Gastroesophageal sphincter (tissue), 4 donors: ENCODE measurements around the gene LPO. TPM values are rescaled to one million over a fixed set of nuclear protein-coding genes. Genes with fewer than 3 reads are reported as not detected.

Source experiments
- ATAC-seq: fragments of 150-250 bp; one replicate; pipeline ENCODE4 v1.9.1; 2016; ENCODE audit warnings: mild to moderate bottlenecking, moderate library complexity
- H3K27ac ChIP-seq, 4 donors: fragments of 200-600 bp; sonication (generic) in 3 of 4; 1 replicate in 3 of 4; 2 replicates in 1 of 4; pipeline ENCODE4 v1.5.1; 2016 to 2019
- H3K27me3 ChIP-seq: fragments of 200-600 bp; sonication (generic); one replicate; pipeline ENCODE4 v1.5.1; 2019
- H3K36me3 ChIP-seq, 2 donors: fragments of 200-600 bp; sonication (generic); one replicate each; pipeline ENCODE4 v1.5.1; 2019; ENCODE audit warnings: control low read depth in 1 of 2
- H3K4me1 ChIP-seq, 3 donors: fragments of 200-600 bp; sonication (generic); 1 replicate in 2 of 3; 2 replicates in 1 of 3; pipeline ENCODE4 v1.5.1; 2016 to 2019; ENCODE audit warnings: control low read depth in 2 of 3
- H3K4me3 ChIP-seq, 2 donors: fragments of 200-600 bp; sonication (generic); one replicate each; pipeline ENCODE4 v1.5.1; 2019; ENCODE audit warnings: mild to moderate bottlenecking in 1 of 2, moderate library complexity in 1 of 2
- H3K9me3 ChIP-seq, 3 donors: fragments of 200-600 bp; sonication (generic); one replicate each; pipeline ENCODE4 v1.5.1; 2017 to 2019; ENCODE audit warnings: control low read depth in 2 of 3
- EP300 ChIP-seq: sonication (generic); formaldehyde crosslinking; IDR thresholded peaks from one replicate; pipeline ENCODE4 v1.6.1; 2017; ENCODE audit warnings: antibody characterized with exemption, mild to moderate bottlenecking
- POLR2A ChIP-seq, 2 donors: fragments of 450-650 bp; IDR thresholded peaks; one replicate each; pipeline ENCODE4 v1.6.1; 2017; ENCODE audit warnings: antibody characterized with exemption in 2 of 2, mild to moderate bottlenecking in 2 of 2, moderate library complexity in 1 of 2
- POLR2AphosphoS5 ChIP-seq: sonication (generic); formaldehyde crosslinking; IDR thresholded peaks from one replicate; pipeline ENCODE4 v1.6.1; 2017; ENCODE audit warnings: antibody characterized with exemption
- WGBS, 2 donors: methylation state at CpG; one replicate each; pipeline ENCODE4 v1.1.5; 2018; ENCODE audit warnings: low coverage in 1 of 2; 5-methylcytosine and 5-hydroxymethylcytosine counted together
- total RNA-seq, 4 donors: library from RNA; depleted of rRNA; stranded (reverse); fragments of >200 nt; gene quantifications; one replicate each; pipeline ENCODE4 v1.1.0, GENCODE V29; 2016
- TF ChIP-seq, protein P1 (sequence below), 4 experiments: fragments of 200-600 bp in 2 of 4; fragments of 450-650 bp in 2 of 4; sonication (generic) in 1 of 4; IDR thresholded peaks; one replicate each; pipeline ENCODE4 v1.5.1; 2017 to 2019; ENCODE audit warnings: antibody characterized with exemption in 4 of 4, mild to moderate bottlenecking in 2 of 4, moderate library complexity in 2 of 4

Gene LPO
- total RNA-seq, 4 donors from 2014 or later, result 0.15 to 0.77 TPM; not detected in 2

DNA sequence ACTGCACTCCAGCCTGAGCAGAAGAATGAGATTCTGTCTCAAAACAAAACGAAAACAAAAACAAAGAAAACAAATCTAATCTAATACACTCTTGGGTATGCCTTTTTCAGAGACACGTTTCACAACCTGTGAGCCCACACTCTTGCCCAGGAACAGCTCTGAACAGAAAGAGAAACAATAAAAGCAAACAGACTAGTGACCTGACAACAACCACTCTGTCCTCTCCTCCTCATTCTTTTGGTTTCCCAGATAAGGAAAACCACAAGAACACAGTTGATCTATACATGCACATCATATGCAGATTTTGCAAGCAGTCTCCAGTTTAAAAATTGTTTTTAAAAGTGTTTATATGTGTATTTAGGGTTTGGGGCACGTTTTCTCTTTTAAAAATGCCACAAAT lies 20.6 kb upstream of the LPO start:
- TF ChIP-seq POLR2A (IDR thresholded peaks at IDR 0.05), result no peak
- TF ChIP-seq POLR2AphosphoS5, result no peak
- TF ChIP-seq, protein P1, sequence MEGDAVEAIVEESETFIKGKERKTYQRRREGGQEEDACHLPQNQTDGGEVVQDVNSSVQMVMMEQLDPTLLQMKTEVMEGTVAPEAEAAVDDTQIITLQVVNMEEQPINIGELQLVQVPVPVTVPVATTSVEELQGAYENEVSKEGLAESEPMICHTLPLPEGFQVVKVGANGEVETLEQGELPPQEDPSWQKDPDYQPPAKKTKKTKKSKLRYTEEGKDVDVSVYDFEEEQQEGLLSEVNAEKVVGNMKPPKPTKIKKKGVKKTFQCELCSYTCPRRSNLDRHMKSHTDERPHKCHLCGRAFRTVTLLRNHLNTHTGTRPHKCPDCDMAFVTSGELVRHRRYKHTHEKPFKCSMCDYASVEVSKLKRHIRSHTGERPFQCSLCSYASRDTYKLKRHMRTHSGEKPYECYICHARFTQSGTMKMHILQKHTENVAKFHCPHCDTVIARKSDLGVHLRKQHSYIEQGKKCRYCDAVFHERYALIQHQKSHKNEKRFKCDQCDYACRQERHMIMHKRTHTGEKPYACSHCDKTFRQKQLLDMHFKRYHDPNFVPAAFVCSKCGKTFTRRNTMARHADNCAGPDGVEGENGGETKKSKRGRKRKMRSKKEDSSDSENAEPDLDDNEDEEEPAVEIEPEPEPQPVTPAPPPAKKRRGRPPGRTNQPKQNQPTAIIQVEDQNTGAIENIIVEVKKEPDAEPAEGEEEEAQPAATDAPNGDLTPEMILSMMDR (IDR thresholded peaks at IDR 0.05), result no peak
- no peak for TF ChIP-seq EP300
- no peak overlapping the region for H3K27ac ChIP-seq
- peaks cover 0 to 13% (median 0%) of the 10 kb centered on the region in 3 donors for H3K4me1 ChIP-seq
- no peak overlapping the region for H3K4me3 ChIP-seq
- peaks cover 0 to 42% of the 10 kb centered on the region in 2 donors for H3K36me3 ChIP-seq
- no peak for ATAC-seq
- H3K9me3 ChIP-seq, result no peaks in the 10 kb centered on the region
- no peaks in the 10 kb centered on the region for H3K27me3 ChIP-seq
- WGBS, 2 donors, result 87 to 92% methylated on average over 3 of the region's 3 CpGs

DNA sequence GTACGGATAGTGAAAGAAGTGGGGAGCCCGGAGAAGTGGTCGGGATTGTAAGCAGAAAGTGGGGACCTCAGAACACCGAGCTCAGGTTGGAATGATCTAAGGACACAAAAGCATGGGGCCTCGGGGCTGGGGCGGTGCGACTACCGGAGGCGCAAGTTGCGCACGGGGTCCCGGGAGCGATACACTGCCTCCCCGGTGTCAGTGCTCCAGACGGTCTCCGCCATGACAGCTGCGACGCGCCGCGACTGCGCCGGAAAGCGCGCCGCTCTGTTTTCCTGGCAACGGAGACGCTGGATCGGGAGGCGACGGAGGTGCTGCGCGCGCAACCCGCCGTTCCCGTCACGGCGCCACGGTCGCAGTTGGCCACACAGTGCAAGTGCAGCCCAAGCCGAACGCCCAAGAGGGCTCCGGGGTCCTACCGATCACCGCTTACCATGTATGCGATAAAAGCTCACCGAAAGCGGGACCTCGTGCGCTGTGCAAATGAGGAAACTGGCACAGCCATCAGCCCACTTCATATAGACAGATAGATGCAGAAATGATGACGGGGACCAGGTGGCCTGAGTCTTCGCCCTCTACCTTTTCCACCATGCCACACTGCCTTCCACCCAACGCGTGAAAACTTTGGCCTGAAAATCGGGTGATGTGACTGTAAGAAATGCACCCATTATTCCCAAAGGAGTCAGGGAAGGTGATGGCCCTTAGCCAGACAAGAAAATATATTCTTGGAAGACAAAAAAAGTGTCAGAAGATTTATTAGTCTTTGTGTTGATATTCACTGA lies 19.2 kb upstream of the LPO start, which contains the start of gene MKS1:
Gene MKS1 (minus strand): TSS at position 249 of the 782 bp plus-strand sequence. CDS start 25 bp downstream, at position 224.
- Histone ChIP-seq H3K9me3 (no peaks in the 10 kb centered on the region), H3K4me3 (peak within 1 kb of the TSS; percentile 52 to 80), H3K4me1 (peaks cover 0 to 13% (median 0%) of the 10 kb centered on the region in 3 donors), H3K27me3 (no peaks in the 10 kb centered on the region), H3K27ac (peak within 1 kb of the TSS; percentile 9 to 87 (median 84)), H3K36me3 (peaks cover 0 to 28% of the 10 kb centered on the region in 2 donors)
- peak; percentile 100 for ATAC-seq
- TF ChIP-seq POLR2AphosphoS5, result peak; percentile 88
- TF ChIP-seq EP300, result no peak
- TF ChIP-seq, protein P1 (IDR thresholded peaks at IDR 0.05), result peak; percentile 31 to 83 (median 77)
- TF ChIP-seq POLR2A (IDR thresholded peaks at IDR 0.05), result peak; percentile 44 to 54
- WGBS, 2 donors, result 2 to 4% methylated on average over 12 to 18 of the region's 56 CpGs

DNA sequence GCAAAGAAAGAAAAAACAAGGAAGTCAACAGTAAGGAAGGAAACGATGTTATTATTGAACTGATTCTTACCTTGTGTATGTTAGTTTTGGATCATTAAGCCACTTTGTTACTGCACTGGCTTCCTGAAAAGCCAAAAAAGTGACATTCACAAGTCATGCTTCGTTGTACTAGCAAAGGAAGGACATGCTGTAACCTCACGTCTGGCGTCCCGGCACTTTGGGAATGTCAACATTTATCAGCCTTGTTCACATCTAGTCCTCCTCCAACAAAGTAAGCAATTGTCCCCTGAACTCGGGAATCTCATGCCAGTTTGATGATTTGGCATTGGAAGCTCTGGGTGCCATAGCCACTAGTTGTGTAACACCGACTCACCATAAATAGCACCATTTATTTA lies 18.6 kb upstream of the LPO start:
- ATAC-seq, result no peak
- H3K4me3 ChIP-seq, result peak overlapping the region; percentile 52 to 80
- TF ChIP-seq, protein P1 (IDR thresholded peaks at IDR 0.05), result no peak
- TF ChIP-seq EP300 (no peak), POLR2A (IDR thresholded peaks at IDR 0.05) (no peak), POLR2AphosphoS5 (no peak)
- peaks cover 0 to 13% (median 0%) of the 10 kb centered on the region in 3 donors for H3K4me1 ChIP-seq
- peak overlapping the region in 2 of 4 donors; percentile 85 to 87 for H3K27ac ChIP-seq
- no peaks in the 10 kb centered on the region for H3K9me3 ChIP-seq
- peaks cover 0 to 22% of the 10 kb centered on the region in 2 donors for H3K36me3 ChIP-seq
- peaks cover 3% of the 10 kb centered on the region for H3K27me3 ChIP-seq
- WGBS, 2 donors, result 43 to 63% methylated on average over 7 of the region's 7 CpGs

DNA sequence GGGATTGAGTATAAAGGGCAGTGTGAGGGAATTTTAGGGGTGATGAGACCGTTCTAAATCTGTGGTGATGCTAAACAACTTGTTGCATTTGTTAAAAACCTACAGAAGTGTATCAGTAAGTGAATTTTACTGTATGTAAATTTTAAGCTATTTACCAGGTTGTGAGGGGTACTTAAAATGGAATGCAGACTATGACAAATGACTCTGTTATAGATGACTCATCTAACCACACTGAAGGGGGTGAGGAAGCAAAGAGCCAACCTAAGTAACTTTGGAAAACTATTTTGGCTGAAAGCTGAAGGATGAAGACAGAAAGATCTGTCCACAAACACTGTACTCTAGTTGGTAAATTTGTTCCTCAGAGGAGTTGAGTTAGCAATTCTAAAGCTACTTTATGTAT lies 14.1 kb upstream of the LPO start:
- H3K27me3 ChIP-seq, result peaks cover 30% of the 10 kb centered on the region
- H3K4me3 ChIP-seq, result no peak overlapping the region
- no peaks in the 10 kb centered on the region for H3K9me3 ChIP-seq
- 13 to 38% methylated on average over 1 of the region's 1 CpG for WGBS, 2 donors
- peaks cover 0 to 9% (median 0%) of the 10 kb centered on the region in 3 donors for H3K4me1 ChIP-seq
- TF ChIP-seq POLR2AphosphoS5 (no peak), POLR2A (IDR thresholded peaks at IDR 0.05) (no peak), EP300 (no peak)
- TF ChIP-seq, protein P1 (IDR thresholded peaks at IDR 0.05), result no peak
- no peak overlapping the region for H3K27ac ChIP-seq
- no peaks in the 10 kb centered on the region for H3K36me3 ChIP-seq
- ATAC-seq, result no peak
